ENCODE measurements around the gene CCDC149. TPM values are rescaled to one million over a fixed set of nuclear protein-coding genes. Genes with fewer than 3 reads are reported as not detected.
"Not testable (repeated sequence)": the region's sequence is repeated elsewhere in the genome, so short reads cannot be mapped to it uniquely, and the experiment has no call there.

The CCDC149 gene
- total RNA-seq, 1 experiment from 2014 or later = 2.4 TPM

DNA sequence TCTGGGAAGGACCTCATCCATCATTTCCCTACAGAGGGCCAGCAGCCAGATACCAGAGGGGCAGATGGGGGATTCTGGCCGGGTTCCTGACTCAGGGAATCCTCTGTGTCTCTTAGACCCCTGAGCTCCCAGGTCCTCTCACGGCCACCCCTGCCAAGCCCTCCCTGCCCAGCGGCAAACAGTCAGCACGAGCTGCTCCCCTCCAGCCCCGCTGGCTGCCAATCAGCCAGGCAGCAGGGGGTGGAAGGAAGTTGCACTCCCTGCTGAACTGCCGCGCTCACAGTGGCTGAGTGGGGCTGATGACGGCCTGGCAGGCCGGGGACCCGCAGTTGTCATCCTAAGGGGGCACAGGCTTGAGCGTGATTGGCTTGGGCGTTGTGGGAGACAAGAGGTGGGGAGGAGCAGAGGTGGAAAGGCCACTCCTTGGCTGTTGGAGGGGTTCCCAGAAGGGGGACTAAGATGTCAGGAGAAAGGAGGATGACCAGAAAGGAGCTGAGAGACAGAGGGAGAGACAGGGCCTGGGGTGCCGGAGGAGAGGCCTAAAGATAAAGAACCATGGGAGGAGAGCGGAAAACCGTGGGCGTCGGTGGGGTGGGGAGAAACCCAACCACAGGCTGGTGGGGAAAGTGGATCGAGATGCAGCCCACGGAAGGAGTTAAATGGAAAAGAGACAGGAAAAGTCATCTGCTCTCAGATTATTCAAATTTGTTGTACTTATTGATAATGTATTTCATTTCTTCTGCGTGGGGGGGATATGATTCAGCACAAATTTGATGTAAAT lies 4.4 kb upstream of the CCDC149 start:
- no peak for DNase-seq (ENCODE audit: extremely low read depth, low read depth)

DNA sequence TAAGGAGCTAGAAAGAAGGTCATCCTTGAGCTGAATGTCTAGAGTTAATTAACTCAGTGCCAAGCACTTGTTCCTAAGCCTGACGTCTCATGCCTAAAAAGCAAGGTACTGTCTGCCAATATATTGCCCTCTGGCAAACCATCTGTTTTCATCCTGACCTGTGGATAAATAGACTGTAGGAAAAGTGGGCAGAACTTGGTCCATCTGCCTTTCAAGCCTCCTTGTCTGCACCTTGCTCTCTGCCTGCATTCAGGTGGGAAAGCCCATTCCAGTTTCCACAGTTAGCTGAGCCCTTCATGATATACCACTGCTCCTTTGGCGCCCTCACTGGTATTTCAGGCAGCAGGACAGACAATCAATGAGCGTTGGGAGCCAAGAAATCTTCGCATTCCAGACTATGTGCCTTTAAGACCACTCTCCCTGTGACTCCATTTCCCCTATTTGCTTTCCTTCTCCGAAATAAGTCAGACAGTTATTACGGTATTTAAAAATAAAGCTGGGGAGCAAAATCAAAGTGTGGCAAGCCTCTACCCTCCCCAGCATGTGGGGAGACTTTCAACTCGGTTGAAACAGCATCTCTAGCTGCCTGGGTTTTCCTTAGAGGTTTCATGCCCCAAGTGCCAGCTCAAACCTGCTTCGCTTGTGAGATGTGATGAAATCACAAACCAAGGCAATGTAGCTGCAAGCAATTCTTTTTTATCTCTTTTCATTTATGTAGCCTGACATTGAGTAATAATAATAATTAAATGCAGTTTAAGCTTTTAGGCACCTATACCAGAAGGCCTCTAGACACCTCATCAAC lies 2.5 kb upstream of the CCDC149 start:
- no peak for DNase-seq (ENCODE audit: extremely low read depth, low read depth)

DNA sequence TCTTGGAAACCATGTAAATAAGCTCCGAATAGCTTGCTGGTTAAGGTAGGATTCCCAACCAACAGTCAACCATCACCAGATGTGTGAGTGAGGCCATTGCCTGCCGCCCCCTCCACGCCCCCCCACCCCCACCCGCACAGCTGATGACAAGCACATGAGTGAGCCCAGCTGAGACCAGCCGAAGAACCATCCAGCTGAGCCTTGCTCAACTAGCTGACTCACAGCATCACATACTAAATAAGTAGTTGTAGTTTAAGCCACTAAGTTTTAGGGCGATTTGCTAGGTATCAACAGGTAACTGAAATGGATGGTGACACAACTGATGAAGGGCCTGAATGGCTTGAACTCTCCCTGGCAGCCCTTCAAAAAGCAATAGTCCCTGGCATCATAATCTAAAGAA lies 1.6 kb upstream of the CCDC149 start:
- no peak for DNase-seq (ENCODE audit: extremely low read depth, low read depth)

DNA sequence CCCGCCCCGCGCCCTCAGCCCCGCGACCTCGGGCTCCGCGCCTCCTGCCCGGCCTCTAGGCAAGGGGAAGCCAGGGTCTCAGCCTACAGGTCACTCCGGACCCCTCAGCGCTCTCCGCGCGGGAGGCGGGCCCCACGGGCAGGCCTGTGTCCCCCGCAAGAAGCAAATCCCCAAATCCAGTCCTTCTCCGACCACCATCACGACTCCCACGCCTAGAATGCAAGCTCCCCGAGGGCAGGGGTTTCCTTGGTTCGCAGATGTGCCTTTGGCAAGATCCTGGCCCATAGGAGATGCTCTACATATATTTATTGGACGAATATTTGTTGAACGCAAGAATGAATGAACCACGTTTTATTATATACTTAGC lies 260 bp upstream of the CCDC149 start:
- DNase-seq (ENCODE audit: extremely low read depth, low read depth) = no peak

DNA sequence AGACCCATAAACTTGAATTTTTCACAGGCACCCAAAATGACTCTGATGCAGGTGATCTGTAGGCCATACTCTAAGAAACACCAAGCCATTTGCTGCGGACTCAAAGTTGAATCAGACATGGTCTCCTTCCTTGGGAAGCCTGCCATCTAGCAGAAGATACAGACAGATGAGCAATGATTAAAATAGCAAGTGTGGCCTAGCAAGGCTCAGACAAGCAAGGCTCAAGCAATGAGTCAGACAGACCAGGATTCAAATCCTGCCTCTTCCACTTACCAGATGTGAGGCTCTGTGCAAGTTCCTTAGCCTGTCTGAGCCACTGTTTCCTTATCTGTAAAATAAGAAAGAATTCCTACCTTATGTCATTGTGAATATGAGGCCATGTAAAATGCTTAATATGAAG lies 2.3 kb downstream of the CCDC149 start:
- no peak for DNase-seq (ENCODE audit: extremely low read depth, low read depth)

DNA sequence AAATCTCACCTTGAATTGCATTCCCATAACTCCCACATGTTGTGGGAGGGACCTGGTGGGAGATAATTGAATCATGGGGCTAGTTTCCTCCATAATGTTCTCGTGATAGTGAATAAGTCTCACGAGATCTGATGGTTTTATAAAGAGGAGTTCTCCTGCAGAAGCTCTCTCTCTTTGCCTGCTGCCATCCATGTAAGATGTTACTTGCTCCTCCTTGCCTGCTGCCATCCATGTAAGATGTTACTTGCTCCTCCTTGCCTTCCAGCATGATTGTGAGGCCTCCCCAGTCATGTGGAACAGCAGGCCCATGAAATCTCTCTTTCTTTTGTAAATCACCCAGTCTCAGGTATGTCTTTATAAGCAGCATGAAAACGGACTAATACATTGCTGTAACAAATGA lies 3.2 kb downstream of the CCDC149 start:
- DNase-seq (ENCODE audit: extremely low read depth, low read depth) = not testable (repeated sequence)

DNA sequence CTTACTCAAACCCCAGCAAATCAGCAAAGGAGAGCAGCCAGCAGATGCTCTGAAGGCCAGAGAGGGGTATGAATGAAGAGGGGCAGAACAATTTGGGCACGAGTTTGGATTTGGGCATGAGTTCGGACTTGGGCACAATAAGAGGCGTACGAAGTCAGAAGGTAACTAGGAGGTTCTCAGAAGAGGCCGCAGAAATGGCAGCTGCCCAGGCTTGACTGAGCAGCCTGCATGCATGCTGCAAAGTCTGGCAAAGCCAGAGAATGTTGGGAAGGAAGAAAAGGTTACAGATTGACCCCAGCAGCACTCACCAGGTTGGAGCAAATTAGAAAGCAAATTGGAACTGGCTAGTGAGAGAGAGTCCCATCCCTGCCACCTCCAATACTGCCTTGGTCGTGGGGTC lies 15.2 kb downstream of the CCDC149 start:
- DNase-seq (ENCODE audit: extremely low read depth, low read depth) = no peak

DNA sequence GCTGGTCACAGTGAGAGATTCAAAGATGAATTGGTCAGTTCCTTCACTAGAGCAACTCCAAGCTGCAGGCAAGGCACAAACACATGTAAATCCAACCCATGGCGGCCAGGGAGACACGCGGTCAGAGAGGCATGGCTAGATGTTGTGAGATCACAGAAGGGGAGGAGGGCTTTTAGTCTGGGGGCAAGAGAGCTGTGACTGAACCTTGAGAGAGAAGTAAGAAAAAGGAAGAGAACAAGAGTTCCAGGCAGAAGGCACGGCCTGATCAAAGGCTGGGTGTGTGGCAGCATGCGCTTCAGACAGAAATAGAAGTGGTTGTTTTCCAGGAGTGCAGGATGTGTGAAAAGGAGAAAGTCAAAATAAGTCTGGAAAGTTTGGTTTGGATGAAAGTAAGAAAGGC lies 15.9 kb downstream of the CCDC149 start:
- DNase-seq (ENCODE audit: extremely low read depth, low read depth) = no peak

DNA sequence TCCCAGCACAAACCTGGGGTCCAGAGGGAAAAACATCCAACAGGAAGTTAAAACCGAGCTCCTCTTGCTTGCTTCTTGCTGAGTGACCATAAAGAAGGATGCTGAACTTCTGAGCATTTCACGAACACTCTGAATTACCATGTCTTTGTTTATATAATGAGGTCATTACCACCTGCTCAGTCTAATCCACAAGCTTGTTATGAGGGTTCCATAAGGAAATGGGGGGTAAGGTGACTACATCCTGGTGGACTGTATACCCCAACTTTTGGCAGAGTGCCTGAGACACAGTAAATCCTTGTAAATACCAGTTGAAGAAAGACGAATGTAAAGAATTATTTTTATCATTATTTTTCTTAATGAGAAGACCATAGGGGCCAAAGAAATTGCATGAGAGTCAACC lies 16.8 kb downstream of the CCDC149 start:
- no peak for DNase-seq (ENCODE audit: extremely low read depth, low read depth)

DNA sequence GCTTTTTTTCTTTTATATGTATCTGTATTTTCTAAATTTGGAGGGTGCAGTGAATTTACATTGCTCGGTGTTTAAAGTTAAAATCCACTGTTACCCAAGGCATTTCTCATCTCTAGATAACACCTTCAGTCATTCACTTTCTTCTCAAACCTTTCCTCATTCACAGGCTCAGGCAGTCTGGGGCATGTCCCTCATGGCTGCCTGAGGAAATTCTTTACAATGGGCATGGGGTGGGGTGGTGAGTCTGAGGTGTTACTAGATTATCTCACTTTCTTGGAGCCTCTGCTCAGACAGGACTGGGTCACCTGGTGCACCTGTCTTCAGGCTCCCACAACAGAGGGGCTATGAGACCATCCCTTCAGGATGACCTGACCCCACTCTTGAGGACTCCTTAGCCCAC lies 17.4 kb downstream of the CCDC149 start:
- no peak for DNase-seq (ENCODE audit: extremely low read depth, low read depth)

DNA sequence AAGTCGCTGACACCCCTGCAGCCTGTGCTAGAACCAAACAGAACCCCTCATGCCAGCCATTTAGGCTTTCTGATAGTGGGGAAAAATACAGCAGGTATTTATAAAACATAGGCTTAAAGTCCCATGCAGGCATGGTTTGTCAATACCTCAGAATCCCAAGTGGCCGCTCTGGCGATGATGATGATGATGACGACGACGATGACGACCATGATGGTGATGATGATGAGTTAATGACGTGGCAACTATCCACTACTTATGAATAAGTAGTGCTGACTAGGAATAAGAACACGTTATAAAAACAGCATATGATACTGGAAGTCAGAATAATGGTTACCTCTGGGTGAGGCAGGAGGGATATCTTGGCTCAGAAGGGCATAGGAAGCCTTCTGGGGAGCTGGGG lies 18.0 kb downstream of the CCDC149 start:
- DNase-seq (ENCODE audit: extremely low read depth, low read depth) = no peak

DNA sequence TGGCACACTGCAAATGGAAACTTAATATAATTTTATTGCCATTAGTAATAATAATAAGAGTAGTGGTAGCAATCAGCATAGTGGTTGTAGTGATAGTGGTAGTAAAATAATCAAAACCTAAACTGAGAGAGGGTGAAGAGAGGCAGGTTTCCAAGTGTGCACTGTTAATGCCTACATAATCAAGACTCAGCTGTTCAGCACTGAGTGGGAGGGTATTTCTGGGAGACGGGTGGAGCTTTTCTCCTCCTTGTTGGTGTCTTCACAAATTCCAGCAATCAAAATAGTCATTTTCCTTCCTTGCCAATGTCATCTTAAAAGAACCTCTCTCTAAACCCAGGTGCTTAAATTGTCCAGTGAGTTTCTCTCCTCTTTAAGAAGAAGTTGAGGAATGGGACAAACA lies 18.6 kb downstream of the CCDC149 start:
- no peak for DNase-seq (ENCODE audit: extremely low read depth, low read depth)

DNA sequence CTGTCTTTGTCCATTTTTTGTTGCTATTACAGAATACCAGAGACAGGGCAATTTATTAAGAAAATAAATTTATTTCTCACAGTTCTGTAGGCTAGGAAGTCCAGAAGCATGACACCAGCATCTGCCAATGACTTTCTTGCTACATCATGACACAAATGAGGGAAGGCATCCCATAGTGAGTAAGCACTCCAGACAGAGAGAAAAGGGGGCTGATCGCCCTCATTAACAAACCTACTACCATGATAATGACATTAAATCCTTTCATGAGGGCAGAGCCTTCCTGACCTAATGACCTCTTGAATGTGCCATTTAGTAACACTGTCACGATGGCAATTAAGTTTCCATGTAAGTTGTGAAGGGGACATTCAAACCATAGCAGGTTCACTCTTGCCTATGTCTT lies 20.1 kb downstream of the CCDC149 start:
- DNase-seq (ENCODE audit: extremely low read depth, low read depth) = no peak

DNA sequence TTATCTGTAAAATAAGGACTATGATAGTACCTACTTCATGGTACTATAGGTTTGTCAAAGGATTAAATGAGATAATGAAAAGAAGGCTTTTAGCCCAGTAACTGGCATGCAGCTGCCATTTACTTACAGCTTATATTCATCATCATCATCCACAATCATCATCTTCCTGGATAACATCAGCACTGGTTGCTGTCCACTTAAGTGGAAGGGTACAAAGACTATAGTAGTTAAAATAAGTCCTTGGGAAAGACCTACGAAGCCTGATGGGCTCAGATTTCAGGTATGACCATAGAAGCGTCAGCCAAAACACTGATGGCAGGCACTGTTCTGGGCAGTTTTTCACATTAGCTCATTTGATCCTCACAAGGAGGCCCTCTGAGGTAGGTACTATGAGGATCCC lies 20.6 kb downstream of the CCDC149 start:
- DNase-seq (ENCODE audit: extremely low read depth, low read depth) = no peak

DNA sequence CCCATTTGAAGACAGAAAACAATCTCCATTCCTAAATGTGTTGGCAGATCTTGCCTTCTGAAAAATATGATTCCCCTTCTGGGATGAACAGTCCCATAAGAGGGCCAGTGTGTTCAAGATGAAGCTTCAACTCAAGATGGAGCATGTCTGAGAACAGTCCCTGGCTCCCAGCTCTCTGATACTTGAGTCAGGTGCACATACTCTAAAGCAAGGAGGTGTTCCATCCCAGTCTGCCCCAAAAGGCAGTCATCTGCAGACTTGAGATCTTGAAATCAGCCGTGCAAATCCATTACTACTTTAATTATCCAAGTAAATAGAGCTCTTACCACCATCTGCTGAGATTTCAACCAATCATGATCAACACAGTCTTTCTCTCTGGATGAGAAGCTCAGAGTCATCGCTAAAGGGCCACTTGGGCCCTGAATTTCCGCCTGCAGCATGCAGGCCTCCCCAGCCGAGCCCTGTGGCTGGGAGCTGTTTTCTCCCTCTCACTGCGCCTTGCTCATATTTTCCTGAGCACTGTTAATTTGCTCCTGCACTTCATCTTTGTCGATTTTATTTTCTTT lies 22.2 kb downstream of the CCDC149 start:
- no peak for DNase-seq (ENCODE audit: extremely low read depth, low read depth)

DNA sequence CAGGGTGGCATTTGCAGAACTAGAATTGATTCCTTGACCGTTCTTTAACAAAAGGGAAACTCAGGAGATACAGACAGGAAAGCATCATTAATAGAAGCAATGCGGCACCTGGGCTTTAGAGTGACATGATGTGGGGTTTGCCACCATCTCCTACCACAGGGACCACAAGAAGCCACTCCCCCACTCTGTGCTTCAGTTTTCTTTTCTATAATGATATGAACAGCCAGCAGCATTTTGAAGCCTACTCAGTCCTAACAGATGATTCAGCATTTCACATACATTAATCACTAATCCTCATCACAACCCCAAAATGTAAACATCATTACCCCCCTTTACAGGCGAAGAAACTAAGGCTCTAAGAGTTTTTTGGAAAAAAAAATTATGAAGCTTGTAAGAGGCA lies 22.9 kb downstream of the CCDC149 start:
- no peak for DNase-seq (ENCODE audit: extremely low read depth, low read depth)

DNA sequence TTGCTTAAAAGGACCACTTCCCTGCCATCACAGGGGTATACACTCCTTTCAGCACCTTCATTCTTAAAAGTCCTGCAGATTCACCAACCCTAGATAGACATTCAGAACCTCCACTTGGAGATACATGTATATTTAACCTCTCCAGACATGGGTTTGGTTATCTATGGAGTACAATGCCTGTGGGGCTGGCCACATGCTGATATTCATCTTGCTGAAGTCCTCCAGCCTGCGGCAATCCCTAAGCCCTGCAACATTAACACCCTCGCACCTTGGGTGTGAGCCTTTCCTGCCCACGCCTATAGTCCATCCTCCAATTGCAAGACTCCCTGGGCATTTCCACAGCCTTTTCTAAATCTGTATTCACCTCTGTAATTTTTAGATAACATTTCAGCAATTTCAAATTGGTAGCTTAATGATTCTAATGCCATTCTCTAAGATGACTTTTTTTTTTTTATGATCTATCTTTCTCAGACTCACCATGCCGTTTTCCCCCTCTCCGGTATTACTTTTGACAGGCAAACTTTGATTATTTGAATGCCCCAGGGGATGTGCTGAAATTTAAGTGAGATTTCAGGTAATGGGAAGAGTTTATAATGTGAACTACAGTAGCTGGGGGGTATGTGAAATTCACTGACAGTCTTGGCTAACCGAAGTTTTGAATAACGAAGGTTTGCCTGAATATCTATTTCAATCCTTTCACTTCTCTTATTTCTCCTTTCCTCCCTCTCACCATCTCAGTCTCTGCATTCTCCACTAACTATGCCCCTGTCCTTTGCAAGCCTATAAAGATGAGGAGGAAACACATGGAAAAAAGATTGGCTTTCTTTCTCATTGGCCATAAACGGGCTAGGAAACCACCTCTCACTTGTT lies 24.1 kb downstream of the CCDC149 start:
- no peak for DNase-seq (ENCODE audit: extremely low read depth, low read depth)

DNA sequence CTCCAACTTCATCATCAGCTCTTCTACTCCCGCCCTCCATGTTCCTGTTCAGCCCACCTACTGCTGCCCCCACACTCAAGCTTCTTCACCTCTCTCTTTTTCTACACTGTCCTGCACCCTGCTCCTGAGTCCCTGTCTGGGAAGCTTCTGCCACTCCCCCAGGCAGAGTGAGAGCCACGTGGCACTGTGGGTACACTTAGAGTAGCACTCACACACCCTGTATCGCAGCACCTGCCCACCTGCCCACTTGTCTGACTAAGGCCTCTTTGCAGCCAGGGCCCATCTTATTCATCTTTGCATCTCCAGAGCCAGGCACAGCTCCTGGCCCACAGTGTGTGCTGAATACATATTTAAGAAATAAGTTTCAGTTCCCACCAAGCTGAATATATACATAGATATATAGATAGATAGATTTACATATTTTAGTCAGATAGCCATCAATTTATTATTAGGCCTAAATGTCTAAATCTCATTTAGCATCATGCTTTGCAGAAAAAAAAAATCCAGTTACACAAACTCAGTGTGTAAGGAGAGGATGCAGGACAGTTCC lies 24.9 kb downstream of the CCDC149 start:
- no peak for DNase-seq (ENCODE audit: extremely low read depth, low read depth)

DNA sequence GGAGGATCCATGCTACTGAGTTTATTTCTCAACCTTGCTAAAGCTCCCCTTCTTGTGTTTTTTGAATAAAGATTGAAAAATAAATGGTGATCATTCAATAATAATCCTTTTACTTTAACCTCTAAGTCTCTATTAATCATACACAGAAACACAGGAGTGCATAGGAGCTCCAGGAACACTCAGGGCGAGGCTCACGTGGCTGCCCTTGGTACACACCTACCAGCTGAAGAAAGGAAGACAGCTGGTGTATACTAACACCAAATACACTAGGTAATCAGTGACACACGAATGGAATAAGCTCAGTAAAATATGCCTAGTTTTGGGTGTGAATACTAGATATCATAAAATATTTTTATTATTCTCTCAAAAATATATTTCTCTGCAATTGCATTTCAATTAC lies 26.2 kb downstream of the CCDC149 start:
- DNase-seq (ENCODE audit: extremely low read depth, low read depth) = no peak

DNA sequence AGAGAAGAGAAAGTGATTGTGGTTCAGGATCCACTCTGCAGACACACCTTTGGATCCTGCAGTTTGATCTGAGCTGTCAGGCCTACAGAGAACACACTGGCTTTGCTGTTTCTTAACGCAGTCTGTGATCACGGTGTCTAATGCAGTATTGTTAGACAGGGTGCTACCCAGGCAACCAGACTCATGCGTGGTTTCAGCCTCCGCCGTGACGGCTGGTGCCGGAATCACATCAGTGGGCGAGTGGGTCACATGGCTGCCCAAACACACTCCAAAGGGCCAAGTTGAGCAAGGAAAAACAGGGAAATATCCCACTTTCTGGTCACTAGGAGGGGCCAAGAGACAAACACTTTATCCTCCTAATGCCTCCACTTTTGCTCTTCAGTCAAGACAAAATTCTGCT lies 27.5 kb downstream of the CCDC149 start:
- no peak for DNase-seq (ENCODE audit: extremely low read depth, low read depth)

DNA sequence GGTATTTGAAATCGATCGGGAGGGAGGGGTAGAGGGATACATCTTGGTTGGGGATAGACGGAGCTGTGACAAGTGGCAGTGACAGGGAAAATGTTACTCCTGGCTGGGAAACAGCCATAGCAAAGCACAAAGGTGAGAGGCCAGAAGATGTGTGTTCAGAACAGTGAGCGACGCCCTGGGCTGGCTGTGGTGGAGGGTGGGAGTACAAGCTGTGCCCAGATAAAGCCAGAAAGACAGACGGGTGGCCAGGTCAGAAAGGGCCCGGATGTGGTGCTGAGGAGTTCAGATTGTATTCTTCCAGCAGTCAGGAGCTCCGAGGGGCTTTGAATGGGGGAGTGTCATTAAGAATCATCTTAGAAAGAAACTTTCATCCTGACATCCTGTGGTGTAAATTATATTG lies 27.9 kb downstream of the CCDC149 start:
- no peak for DNase-seq (ENCODE audit: extremely low read depth, low read depth)
